Type B pancreatic cell (in vitro differentiated cells): Measurements from ENCODE around the gene HEXIM1. TPM values are rescaled to one million over a fixed set of nuclear protein-coding genes. Genes with fewer than 3 reads are reported as not detected.

ENCODE experiments used
- DNase-seq: peaks from one replicate; pipeline ENCODE4 v3.0.0; 2021; ENCODE audit warnings: mixed read lengths; ENCODE audit not compliant: unreplicated experiment; ENCODE audit errors: extremely low spot score
- H3K27ac Mint-ChIP-seq: 2 replicates; pipeline ENCODE4 v1.8.0; 2021; ENCODE audit warnings: mild to moderate bottlenecking, mixed read lengths
- H3K27me3 Mint-ChIP-seq: 2 replicates; pipeline ENCODE4 v1.8.0; 2021; ENCODE audit warnings: mixed read lengths
- H3K36me3 Mint-ChIP-seq: 2 replicates; pipeline ENCODE4 v1.8.0; 2021; ENCODE audit warnings: mixed read lengths
- H3K4me1 Mint-ChIP-seq: one replicate; pipeline ENCODE4 v1.8.0; 2021; ENCODE audit warnings: mixed read lengths; ENCODE audit not compliant: unreplicated experiment
- H3K4me3 Mint-ChIP-seq: 2 replicates; pipeline ENCODE4 v1.8.0; 2021; ENCODE audit warnings: mild to moderate bottlenecking, mixed read lengths
- H3K9me3 Mint-ChIP-seq: 2 replicates; pipeline ENCODE4 v1.8.0; 2021; ENCODE audit warnings: mixed read lengths
- total RNA-seq: library from RNA; stranded (reverse); gene quantifications from 2 replicates; pipeline ENCODE4 v1.2.1, GENCODE V29; 2021; ENCODE audit warnings: low replicate concordance
- TF ChIP-seq, protein P1 (sequence below): fragments of 200-600 bp; sonication (generic); conservative IDR thresholded peaks from 2 replicates; pipeline ENCODE4 v1.5.0; 2021; ENCODE audit warnings: antibody characterized with exemption, mild to moderate bottlenecking

The HEXIM1 gene
- total RNA-seq, 1 donor from 2014 or later, result 27.5 TPM

DNA sequence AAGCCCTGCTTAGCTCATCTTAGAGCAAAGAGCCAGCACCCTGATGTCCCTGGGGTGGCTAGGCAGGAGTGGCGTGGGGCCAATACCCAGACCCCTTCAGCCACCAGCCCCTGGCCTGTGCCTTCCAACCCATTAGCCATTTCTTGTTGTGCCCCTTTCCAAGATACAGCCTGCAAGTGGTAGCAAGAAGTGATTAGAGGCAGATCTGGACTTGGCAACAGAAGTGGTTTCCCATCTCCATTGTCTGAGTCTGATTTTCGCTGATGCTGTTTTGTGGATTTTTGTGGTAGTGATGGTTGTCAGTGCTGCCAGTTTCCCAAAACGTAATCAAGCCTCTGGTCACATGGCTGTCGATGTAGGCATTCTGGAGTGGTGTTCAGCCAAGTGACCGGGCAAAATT, 41.7 kb upstream of the HEXIM1 start:
- Mint-ChIP-seq H3K36me3 (peaks cover 16% of the 10 kb centered on the region), H3K27me3 (no peaks in the 10 kb centered on the region)

DNA sequence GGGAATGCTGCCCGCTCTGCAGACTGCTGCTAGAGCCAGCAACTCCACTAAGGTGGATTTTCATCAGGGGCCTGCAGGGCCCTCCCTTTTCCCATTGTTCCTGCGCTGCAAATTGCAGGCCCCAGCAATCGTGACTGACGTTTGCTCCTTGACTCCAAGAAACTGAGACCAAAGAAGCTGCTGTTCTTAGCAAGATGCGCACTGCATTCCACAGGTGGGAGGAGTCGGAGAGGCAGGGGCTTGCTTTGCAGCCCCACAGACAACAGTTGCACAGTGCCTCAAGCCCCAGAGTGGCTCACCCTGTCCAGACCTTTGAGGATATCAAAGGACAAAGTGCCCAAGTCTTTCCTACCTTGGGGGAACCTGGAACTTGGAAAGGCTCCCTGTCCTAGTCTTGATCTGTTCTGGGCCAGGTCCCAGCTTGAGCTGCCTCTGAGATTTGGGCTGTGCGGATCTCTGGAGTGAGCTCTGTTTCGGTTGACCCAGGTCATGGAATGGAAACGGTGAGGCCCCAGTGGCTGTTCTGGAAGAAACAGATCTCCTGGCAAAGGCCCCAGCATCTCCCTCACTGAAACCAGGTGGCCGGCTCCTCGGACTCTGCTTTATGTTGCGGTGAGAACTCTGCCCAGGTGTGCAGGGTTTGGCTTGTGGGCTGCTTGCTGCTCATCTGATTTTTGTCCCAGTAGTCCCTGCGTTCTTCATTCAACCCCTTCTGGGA, 40.8 kb upstream of the HEXIM1 start:
- TF ChIP-seq, protein P1, sequence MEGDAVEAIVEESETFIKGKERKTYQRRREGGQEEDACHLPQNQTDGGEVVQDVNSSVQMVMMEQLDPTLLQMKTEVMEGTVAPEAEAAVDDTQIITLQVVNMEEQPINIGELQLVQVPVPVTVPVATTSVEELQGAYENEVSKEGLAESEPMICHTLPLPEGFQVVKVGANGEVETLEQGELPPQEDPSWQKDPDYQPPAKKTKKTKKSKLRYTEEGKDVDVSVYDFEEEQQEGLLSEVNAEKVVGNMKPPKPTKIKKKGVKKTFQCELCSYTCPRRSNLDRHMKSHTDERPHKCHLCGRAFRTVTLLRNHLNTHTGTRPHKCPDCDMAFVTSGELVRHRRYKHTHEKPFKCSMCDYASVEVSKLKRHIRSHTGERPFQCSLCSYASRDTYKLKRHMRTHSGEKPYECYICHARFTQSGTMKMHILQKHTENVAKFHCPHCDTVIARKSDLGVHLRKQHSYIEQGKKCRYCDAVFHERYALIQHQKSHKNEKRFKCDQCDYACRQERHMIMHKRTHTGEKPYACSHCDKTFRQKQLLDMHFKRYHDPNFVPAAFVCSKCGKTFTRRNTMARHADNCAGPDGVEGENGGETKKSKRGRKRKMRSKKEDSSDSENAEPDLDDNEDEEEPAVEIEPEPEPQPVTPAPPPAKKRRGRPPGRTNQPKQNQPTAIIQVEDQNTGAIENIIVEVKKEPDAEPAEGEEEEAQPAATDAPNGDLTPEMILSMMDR, result no peak
- Mint-ChIP-seq H3K4me1 (peaks cover 8% of the 10 kb centered on the region), H3K4me3 (no peak overlapping the region), H3K27me3 (no peaks in the 10 kb centered on the region), H3K9me3 (no peaks in the 10 kb centered on the region), H3K36me3 (peaks cover 10% of the 10 kb centered on the region), H3K27ac (no peak overlapping the region)
- DNase-seq, result no peak

More for the DNA sequence above, 41.7 kb upstream of the HEXIM1 start:
- TF ChIP-seq, protein P1, result no peak
- DNase-seq, result no peak
- H3K4me3 Mint-ChIP-seq, result no peak overlapping the region
- H3K9me3 Mint-ChIP-seq, result no peaks in the 10 kb centered on the region
- peaks cover 16% of the 10 kb centered on the region for H3K4me1 Mint-ChIP-seq
- H3K27ac Mint-ChIP-seq, result no peak overlapping the region

DNA sequence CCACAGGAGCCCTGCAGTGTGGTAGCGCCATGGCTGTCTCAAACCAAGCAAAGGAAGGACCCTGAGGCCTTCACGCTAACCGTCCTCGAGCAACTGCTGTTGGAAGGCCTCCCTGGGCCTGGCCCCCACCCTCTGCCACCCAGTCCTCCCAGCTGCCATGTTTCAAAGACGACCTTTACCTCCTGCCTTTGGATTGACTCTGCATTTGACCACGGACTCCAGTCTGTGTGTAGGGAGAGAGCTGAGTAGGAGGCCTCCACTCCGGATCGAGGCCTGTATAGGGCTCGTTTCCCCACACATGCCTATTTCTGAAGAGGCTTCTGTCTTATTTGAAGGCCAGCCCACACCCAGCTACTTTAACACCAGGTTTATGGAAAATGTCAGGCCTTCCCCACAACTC, 40.2 kb upstream of the HEXIM1 start:
- H3K4me3 Mint-ChIP-seq, result no peak overlapping the region
- no peaks in the 10 kb centered on the region for H3K9me3 Mint-ChIP-seq
- H3K36me3 Mint-ChIP-seq, result peaks cover 6% of the 10 kb centered on the region
- H3K27ac Mint-ChIP-seq, result no peak overlapping the region
- no peaks in the 10 kb centered on the region for H3K27me3 Mint-ChIP-seq
- TF ChIP-seq, protein P1, result no peak
- H3K4me1 Mint-ChIP-seq, result peaks cover 5% of the 10 kb centered on the region
- no peak for DNase-seq

DNA sequence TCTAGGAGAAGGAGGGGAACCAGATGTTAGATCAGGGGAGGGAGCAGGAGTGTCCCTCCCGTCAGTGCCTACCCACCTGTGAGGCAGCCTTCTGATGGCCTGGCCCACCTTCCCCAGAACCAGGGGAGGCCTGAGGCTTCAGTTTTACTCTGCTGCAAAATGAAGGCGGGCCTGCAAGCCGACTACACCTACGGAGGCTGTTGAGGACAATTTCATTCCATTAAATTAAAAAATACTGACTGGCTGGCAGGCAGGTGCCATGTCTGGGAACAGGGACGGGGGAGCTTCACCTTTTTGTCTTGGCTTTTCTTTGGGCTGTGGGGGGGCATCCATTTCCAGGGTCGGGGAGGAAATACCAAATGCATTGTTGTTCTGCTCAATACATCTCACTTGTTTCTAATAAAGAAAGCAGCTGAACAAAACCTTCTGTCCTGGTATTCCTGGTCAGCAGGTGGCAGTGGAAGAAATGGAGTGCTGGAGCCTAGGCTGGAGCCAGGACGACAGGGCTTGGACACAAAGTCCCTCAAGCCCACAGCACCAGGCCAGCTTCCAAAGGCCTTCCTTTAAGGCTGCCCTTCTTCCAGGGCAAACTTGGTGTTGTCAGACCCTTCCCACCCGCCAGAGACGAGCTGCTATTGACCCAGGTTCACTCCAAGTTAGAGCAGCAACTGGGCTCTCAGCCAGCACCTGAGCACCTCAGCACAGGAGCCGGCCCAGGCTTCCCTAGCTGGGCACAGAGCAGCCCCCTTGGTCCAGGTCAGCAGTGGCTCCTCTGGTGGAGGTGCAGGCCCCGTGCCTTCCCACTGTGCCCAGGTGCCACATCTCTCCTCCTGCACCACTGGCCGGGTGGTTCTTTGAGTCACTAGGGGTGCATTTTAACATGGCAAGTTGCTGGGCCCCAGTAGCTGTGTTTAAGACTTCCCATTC, 39.4 kb upstream of the HEXIM1 start:
- TF ChIP-seq, protein P1, result no peak
- Mint-ChIP-seq H3K27me3 (no peaks in the 10 kb centered on the region), H3K27ac (no peak overlapping the region), H3K4me3 (no peak overlapping the region), H3K36me3 (no peaks in the 10 kb centered on the region), H3K9me3 (no peaks in the 10 kb centered on the region), H3K4me1 (peaks cover 5% of the 10 kb centered on the region)
- no peak for DNase-seq

DNA sequence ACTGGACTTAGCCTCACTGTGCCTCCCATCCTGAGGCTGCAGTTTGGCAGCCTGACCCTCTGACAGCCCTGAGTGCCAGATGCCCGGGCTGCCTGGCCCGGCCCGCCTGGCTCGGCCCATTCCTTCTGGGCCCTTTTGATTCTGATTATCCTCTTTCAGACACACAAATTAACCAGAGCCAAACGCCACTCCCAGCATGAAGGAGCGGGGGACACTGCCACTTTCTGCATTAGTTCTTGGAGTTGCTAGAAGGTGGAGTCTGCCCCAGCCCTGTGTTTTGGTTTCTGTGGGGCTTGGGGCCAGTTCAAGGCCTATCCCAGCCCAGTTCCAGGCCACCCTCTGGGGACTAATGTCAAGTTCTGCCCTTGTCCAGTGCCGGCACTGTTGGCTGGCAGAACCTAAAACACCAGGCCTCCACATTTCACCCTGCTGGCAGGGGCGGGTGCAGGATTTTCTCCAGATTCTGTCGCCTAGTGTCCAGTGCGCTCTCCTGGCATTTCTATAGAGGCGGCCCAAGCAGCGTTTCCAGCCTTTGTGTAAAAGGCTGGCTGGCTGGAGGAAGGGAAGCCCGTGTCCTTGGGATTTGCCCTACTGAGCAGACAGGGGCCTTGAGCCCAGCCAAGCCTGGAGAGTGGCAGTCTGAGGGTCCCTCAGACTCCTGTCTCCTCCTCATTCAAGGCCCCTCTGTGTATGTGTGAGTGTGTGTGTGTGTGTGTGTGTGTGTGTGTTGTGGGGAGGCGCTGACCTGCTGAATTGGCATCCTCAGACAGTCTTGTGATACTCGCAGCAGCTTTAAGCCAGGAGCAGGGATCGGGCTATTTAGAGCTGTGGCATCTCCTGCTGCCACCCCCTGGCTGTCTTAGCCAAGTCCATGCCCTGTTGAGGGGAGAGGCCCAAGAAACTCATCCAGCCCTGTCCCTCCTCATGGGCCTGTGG, 37.3 kb upstream of the HEXIM1 start:
- Mint-ChIP-seq H3K4me3 (no peak overlapping the region), H3K27me3 (no peaks in the 10 kb centered on the region), H3K9me3 (no peaks in the 10 kb centered on the region), H3K4me1 (peaks cover 9% of the 10 kb centered on the region), H3K27ac (no peak overlapping the region), H3K36me3 (no peaks in the 10 kb centered on the region)
- TF ChIP-seq, protein P1, result no peak
- DNase-seq, result no peak
